Uterus (tissue), 2 donors: ENCODE results near the gene FNBP1.

Experiments used
- POLR2A ChIP-seq, 2 donors: fragments of 450-650 bp; IDR thresholded peaks; one replicate each; pipeline ENCODE4 v1.6.1; 2016; ENCODE audit warnings: antibody characterized with exemption in 2 of 2, mild to moderate bottlenecking in 1 of 2, moderate library complexity in 1 of 2
- TF ChIP-seq, protein P1 (sequence below), 4 experiments: fragments of 200-600 bp in 2 of 4; fragments of 450-650 bp in 2 of 4; sonication (generic) in 2 of 4; IDR thresholded peaks; one replicate each; pipeline ENCODE4 v1.5.1; 2016 to 2019; ENCODE audit warnings: antibody characterized with exemption in 4 of 4, mild to moderate bottlenecking in 2 of 4, moderate library complexity in 1 of 4

DNA sequence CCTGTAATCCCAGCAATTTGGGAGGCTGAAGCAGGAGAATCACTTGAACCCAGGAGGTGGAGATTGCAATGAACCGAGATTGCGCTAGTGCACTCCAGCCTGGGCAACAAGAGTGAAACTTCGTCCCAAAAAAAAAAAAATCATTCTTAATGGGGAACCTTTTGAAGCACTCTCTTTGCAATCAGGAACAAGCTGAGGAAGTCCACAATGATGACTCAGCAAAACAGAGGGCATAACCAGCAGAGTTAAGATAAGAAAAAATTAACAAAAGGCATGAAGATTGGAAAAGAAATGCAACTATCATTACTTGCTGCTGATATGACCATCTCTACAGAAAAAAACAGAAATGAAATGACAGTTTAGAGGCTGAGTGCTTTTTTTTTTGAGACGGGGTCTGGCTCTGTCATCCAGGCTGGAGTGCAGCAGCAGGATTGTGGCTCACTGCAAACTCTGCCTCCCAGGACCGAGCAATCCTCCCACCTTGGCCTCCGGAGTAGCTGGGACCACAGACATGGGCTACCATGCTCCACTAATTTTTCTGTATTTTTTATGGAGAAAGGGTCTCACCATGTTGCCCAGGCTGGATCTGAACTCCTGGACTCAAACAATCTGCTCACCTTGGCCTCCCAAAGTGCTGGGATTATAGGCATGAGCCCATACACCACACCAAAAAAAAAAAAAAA lies 88.0 kb downstream of the FNBP1 start:
- TF ChIP-seq, protein P1, sequence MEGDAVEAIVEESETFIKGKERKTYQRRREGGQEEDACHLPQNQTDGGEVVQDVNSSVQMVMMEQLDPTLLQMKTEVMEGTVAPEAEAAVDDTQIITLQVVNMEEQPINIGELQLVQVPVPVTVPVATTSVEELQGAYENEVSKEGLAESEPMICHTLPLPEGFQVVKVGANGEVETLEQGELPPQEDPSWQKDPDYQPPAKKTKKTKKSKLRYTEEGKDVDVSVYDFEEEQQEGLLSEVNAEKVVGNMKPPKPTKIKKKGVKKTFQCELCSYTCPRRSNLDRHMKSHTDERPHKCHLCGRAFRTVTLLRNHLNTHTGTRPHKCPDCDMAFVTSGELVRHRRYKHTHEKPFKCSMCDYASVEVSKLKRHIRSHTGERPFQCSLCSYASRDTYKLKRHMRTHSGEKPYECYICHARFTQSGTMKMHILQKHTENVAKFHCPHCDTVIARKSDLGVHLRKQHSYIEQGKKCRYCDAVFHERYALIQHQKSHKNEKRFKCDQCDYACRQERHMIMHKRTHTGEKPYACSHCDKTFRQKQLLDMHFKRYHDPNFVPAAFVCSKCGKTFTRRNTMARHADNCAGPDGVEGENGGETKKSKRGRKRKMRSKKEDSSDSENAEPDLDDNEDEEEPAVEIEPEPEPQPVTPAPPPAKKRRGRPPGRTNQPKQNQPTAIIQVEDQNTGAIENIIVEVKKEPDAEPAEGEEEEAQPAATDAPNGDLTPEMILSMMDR (IDR thresholded peaks at IDR 0.05): no peak
- TF ChIP-seq POLR2A (IDR thresholded peaks at IDR 0.05): no peak
